GM12878 (cell line): ENCODE data around the gene FGD6.

Source experiments
- CTCF ChIP-seq, 3 experiments: IDR thresholded peaks in 2 of 3; conservative IDR thresholded peaks in 1 of 3; 2 replicates each; pipeline ENCODE4 v1.5.1; 2011; ENCODE audit warnings: low read depth in 3 of 3, low read length in 3 of 3, mild to moderate bottlenecking in 3 of 3, control low read depth in 2 of 3, moderate library complexity in 2 of 3, inconsistent platforms in 1 of 3, mixed read lengths in 1 of 3; ENCODE audit not compliant: control insufficient read depth in 2 of 3, insufficient read depth in 1 of 3; ENCODE audit errors: extremely low read depth in 1 of 3
- PBX3 ChIP-seq: IDR thresholded peaks from 2 replicates; pipeline ENCODE4 v1.6.1; 2011; ENCODE audit warnings: mild to moderate bottlenecking, low read depth, low read length, moderate library complexity; ENCODE audit not compliant: insufficient replicate concordance

GRCh38 chr12:95129115-95129514 lies 88.2 kb downstream of the FGD6 start:
- no peak for TF ChIP-seq PBX3
- TF ChIP-seq CTCF (IDR thresholded peaks at IDR 0.05 in 2 of 3, conservative IDR thresholded peaks at IDR 0.05 in 1 of 3; ENCODE audit: control insufficient read depth in 2 of 3, extremely low read depth in 1 of 3, insufficient read depth in 1 of 3, low read depth in 3 of 3, low read length in 3 of 3): no peak
